Embryonic facial prominence (tissue), 1 donor: ENCODE results near the gene RHBDD1.
"Not testable (repeated sequence)": the region's sequence is repeated elsewhere in the genome, so short reads cannot be mapped to it uniquely, and the experiment has no call there.

Experiments used
- DNase-seq: peaks from one replicate; pipeline ENCODE4 v3.0.0-alpha.2; 2016; ENCODE audit errors: extremely low spot score

The RHBDD1 gene

DNA sequence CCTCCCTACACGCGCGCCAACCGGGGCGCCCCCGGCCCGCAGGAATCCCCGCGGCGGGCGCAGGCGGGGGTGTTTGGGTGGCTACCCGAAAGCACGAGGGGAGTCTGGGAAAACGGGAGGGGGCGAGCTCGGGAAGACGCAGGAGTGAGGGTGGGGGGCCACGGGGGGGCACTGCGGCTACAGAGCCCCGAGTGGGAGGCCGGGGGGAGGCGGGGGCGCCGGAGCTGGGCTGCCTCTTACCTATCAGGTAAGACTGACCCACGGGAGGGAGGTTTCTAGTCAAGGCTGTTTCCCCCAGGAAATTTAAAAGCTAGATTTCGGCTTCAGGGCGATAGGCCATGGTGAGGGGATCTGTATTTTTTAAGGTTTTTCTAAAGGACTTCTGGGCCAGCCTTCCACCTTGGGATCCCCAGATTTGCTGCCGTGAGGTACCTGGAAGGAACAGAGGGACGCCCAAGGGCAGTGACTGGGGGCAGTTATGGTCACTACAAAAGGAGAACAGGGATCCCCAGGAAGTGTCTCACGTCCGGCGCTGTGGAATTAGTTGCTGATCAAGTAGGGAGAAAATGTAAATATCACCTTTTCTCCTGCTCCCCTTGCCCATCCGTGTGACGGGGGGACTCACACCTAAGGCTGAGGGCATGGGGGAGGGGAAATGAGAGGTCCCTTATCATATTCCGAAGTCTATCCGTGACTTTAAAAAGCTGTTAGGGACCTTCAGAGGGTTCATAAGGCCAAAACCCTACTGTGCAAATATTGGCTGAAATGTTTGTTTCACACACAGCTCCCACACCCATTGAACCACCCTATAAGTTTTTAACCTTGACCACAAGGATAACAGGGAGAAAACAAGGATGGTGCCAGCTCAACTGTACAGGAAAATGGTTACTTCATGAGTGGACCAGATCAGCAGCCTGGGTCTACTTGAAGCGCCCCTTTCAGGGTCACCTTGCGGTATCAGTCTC, 35.6 kb upstream of the RHBDD1 start:
- DNase-seq = no peak

DNA sequence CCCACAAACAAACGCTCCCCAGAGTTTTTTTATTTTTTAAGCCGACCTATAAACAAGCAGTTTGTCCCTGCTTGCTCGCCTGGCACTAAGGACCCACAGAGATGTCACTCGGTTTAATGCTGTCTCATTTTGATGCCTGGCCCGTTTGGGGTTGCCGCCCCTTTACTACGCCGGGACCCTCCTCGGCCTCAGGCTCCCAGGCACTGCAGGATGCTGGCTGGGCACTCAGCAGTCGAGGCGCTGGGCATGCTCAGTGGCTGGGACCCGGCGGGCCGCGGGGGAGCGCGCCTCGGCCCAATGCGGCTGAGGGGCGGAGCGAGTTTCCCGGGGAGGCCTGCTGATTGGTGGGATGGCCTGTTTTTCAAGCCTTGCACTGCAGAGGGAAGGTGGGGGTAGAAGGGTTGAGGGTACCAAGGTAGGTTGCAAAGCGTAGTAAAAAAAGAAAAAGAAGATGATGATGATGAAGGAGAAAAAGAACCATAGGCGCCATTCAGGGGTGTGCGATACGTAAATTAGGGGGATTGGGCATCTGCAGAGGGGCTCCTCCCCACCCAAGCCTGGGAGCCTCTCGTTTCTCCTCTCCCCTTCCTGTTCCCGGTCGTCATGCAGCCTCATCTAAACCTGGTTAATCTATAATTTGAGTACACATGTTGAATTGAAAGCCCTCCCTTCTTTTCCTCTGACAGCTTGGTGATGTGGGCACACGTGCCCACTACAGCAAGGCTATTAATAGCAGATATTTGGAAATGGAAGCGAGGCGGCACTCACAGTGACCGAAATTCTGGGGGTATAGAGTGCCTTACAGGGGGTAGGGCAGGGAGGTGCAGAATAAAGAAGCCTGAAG, 34.7 kb upstream of the RHBDD1 start:
- DNase-seq = no peak

DNA sequence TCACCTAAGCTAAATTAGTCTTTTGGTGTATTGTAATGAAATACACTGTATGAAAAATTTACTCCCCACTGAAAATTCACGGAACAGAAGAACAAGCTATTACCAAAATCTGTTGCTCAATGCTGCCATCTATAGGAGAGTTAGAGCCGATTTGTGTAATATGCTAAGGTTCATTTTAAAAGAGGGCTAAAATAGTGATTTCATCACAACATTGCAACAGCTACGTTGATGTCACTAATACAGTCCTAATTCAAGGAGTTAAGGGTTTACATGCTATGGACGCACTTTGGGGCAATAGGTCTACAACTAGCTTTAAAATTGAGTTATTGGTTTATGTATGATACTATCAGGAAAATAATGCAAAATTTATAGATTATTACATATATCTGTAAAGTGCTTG, 33.3 kb upstream of the RHBDD1 start:
- DNase-seq = no peak

DNA sequence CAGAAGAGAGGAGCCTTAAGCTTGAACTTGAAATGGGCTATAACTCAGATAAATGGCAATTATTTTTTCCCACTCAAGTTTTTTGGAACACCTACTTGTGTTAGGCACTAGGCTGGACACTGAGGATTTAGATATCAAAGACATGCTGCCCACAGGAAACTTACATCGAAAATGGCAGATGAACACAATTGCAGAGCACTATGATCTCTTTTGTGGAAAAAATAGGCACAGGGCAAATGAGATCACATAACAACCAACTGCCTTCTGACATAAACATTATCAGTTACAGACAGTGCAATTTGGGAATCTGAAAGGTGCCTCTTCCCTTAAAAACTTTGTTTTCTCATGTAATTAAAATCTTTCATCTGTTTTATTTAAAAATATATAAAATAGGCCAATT, 32.4 kb upstream of the RHBDD1 start:
- DNase-seq = no peak

DNA sequence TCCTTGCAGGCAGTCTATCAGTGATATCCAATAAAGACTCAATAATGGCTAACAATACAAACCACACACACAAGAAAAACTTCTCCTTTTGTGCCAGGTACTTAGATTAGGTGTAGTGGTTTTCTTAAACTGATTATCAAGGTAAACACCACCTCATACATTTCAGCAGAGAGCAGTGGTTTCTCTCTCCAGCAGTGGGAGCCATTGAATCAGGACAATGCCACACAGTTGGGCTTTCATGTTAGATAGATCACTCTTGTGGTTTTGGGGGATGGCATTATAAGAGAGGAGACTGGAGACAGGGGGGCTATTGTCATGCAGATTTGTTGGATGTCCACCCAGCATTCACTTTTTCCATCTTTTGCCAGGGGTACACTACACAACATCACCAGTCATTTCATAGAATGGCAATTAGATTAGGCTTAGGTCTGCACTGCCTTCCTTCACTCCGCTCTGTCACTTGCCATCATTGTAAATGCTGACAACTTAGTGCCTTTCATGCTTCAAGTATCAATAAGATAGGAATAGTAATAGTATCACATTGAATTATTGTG, 22.6 kb upstream of the RHBDD1 start:
- DNase-seq = no peak

DNA sequence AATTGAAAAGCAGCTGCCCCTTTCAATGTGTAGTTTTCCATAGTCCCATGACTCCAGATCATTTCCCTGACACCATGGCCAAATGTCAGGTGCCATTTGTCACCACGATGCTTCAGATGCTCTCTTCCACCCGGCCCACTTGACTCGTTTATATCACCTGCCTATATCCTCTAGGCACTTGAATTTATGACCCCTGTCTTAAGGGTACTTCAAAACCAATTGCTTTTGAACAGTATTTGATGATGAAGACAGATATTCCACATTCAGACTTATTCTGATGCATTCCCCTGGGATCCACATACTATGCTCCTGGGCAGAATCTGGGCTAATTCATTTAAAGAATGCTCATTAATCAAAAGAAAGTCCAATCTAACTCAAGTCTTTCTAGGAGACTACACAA, 16.9 kb upstream of the RHBDD1 start:
- no peak for DNase-seq

DNA sequence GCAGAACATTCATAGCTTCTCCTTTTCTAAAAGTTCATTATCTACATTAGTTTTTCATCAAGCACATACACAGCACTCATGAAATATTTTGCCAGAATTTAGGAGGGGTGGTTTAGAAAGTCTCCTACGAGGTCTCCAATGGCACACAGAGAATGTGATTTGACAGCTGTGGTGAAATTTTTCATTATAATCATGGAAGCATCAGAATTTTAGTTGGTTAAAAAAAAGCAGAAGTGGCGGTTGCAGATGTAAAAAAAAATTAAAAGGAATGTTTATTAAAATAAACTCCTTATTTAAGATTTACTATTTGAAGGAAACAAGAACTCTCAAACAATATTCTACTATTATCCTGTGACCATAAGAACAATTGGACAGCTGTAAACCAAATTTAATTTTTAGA, 10.8 kb upstream of the RHBDD1 start:
- DNase-seq = no peak

DNA sequence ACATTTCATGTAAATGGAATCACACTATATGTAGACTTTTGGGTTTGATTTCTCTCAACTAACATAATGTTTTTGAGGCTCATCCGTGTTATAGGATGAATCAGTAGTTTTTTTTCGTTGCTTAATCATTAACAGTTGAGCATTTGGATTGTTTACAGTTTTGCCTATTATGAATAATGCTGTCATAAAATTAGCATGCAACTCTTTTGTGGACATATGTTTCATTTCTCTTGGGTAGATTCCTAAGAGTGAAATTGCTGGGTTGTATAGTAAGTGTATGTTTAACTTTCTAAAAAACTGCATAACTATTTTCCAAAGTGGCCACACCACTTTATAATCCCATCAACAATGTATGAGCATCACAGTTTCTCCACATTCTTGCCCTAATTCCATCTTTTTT, 7.7 kb upstream of the RHBDD1 start:
- no peak for DNase-seq

DNA sequence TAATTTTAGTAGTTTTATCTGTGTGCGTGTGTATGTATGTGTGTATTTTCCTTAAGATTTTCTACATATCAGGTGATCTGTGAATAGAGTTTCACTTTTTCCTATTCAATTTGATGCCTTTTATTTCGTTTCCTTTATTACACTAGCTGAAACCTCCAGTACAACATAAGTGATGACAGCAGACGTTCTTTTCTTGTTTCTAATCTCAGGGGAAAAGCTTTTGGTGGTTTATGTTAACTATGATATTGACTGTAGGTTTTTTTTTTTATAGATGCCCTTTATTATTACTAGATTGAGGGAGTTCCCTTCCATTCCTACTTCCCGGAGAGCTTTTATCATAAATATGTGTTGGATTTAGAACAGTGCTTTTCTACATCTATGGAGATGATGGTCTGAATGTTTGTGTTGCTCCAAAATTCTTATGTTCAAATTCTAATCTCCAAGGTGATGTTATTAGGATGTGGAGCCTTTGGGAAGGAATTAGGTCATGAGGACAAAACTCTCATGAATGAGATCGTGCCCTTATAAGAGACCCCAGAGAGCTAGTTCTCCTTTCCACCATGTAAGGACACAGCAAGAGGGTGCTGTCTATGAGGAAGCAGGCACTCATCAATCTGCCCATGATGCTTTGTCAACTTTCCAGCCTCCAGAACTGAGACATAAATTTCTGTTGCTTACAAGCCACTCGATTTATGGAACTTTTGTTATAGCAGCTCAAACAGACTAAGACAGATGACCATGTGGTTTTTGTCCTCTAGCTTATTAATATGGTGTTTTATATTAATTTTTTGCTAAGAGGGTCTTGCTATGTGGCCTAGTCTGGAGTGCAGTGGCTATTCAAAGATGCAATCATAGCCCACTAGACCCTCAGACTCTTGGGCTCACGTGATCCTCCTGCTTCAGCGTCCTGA, 5.9 kb upstream of the RHBDD1 start:
- no peak for DNase-seq

DNA sequence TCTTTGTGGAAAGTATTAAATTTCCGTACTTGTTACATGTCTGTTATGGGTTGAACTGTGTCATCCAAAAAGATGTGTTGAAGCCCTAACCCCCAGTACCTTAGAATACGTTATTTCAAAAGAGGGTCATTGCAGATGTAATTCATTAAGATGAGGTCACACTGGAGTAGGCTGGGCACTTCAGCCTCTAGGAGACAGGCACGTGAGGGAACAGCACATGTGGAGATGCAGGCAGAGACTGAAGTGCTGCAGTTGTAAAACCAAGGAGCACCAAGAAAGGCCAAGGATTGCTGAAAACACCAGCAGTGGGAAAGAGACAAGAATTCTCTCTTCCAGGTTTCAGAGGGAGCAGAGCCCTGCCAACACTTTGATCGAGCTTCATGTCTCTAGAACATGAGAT, 4.6 kb upstream of the RHBDD1 start:
- no peak for DNase-seq

DNA sequence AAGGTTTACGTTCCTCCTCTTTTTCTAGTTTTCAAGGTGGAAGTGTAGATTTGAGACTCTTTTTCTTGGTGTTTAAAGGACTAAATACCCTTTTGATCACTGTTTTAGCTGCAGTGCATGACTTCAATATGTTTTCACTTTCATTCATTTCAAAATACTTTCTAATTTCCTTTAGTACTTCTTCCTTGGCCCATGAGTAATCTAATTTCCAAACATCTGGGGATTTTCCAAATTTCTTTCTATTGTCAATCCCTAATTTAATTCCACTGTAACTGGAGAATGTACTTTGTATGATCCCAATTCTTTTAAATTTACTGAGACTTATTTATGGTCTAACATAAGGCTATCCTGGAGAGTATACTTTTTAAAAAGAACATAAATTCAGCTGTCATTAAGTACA, 3.8 kb upstream of the RHBDD1 start:
- no peak for DNase-seq

DNA sequence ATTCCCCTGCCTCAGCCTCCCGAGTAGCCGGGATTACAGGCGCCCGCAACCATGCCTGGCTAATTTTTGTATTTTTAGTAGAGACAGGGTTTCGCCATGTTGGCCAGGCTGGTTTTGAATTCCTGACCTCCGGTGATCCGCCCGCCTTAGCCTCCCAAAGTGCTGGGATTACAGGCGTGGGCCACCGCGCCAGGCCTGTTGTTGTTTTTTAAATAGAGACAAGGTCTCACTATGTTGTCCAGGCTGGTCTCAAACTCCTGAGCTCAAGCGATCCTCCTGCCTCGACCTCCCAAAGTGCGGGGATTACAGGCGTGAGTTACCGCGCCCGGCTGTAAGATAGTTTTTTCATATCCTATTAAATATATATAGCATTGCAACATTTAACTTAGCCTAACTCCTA, 974 bp upstream of the RHBDD1 start:
- not testable (repeated sequence) for DNase-seq

DNA sequence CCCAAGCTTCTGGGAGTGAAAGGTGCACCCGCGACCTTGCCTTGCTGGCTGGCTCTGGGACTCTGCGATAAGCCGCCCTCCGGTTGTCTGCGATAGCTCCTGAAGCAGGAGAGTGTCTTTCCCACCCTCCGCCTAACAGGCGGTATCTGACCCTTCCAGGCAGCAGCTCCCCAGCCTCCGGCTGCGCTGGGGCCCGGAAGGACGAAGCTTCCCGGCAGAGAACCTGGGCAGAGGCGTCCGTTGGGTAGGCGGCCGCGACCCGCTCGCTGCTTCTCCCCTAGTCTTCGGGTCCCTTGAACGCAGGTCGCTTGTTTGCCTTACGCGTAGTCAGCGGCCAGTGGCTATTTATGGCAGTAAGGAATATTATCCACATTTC, 446 bp upstream of the RHBDD1 start:
- no peak for DNase-seq

DNA sequence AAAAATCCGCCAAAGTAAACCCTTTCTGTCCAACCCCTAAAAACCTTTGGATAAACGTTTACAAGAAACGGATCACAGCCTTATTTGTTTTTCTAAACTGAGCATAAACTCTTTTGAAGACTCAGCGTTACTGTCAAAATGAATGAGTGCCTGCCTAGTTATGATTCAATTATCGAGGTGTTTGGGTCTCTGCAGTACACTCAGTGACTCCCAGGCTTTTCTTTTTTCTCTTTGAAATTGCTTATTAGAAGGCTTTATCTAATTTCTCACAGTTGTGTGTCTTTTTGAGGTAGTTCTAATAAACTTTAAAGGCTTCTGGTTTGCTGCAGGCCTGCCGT, 663 bp downstream of the RHBDD1 start:
- DNase-seq = no peak

DNA sequence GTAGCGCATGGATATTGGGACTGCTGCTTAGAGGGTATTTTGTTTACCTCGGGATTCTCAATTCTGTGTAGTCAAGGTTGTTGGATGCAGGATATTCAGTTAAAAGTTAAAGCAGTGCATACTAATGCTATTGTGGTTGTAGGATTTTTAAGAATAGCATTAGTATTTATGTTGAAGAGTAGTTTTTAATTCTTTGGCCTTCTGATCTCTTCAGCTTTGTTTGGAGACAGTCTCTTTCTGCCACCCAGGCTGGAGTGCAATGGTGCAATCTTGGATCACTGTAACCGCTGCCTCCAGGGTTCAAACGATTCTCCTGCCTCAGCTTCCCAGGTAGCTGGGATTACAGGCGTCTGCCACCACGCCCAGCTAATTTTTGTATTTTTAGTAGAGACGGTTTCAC, 1.5 kb downstream of the RHBDD1 start:
- no peak for DNase-seq

DNA sequence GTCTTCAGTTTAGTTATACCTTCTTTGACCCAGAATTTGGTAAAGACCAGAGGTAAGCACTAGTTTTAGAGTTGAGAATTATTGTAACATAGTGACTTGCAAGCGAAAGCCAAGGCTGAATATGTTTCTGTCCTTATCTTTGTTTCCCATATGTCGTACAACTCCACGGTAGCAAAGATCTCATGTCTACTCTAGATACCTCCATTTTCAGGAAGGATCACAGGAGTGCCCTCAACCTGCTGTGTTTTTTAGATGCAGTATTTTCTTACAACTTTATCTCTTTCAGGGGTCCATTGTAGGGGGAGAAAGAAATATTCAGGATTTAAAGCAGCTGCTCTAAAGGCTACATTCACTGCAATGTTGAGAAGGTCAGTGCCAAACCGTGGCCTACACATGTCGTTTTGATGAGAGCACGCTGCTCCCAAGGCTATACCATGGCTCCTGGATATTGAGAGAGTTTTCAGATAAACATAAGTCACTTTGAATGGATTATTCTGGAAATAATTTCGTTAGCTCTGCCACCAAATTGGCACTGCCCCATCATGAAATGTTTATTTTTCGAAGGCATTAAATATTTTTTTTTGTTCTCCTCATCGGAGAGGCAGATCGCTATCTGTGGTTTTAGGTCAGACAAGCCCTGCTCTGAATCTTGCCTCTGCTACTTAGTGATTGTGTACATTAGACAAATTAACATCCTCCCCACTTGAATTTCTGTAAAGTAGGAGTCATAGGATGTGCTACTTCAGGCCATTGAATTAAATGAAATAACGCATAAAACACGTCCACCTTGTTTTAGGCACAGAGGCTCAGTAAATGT, 2.1 kb downstream of the RHBDD1 start:
- no peak for DNase-seq

DNA sequence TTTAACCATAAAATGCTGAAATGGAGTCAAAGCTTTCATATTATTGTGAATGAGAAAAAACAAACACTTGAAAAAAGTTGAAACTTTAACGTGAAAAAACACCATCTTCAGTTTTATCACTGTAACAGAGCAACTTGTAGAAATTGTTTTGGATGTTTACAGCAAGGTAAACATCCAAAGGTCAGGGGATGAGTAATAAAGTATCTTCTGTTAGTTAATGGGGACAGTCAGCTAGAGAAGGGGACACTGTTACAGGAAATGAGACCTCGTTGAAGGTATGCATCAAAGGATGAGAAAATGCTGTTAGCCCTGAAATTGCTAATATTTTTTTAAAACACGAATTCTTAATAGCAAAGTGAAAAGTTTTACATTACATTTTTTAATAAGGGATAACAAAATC, 2.9 kb downstream of the RHBDD1 start:
- no peak for DNase-seq

DNA sequence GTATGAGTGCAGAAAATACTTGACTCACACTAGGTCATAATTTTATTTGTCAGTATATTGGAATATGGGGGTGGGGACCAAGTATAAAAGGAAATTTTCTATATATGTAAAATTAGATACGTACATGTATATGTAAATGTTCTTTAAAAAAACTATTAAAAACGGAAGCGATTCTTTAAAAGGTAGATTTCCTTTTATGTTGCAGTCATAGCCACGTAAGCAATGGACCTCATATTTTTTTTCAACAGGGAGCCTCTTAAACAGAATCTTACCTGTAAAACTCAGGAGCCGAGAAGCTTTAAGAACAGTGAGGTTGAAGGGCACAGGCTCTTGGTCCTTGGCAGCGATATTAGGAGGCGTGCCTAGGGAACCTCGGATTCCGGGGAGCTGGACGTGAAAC, 3.3 kb downstream of the RHBDD1 start:
- DNase-seq = no peak

DNA sequence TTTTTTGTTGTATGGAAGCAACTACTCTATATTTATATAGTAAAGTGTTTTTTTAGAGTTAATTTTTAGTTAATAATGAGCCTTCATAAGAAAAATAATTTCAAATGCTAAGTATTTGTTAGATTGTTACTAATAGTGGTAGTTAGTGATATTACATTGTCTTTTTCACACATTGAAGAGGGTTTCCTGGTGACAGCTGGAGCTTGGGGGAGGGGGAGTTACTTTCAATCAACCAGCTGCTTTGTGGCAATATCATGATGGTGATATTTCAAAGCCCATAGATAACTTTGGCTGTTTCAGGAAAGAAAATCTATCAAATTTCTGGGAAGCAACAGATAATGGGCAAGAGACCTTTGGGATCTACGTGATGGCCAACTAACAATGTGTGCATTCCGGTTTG, 4.1 kb downstream of the RHBDD1 start:
- DNase-seq = no peak

DNA sequence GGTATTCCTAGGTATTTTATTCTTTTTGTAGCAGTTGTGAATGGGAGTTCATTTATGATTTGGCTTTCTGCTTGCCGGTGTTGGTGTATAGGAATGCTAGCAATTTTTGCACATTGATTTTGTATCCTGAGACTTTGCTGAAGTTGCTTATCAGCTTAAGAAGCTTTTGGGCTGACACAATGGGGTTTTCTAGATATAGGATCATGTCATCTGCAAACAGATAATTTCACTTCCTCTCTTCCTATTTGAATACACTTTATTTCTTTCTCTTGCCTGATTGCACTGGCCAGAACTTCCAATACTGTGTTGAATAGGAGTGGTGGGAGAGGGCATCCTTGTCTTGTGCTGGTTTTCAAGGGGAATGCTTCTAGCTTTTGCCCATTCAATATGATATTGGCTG, 7.1 kb downstream of the RHBDD1 start:
- not testable (repeated sequence) for DNase-seq
